HPDE6-E6E7 (cell line): ENCODE measurements around the gene PNMA6A.
"Not testable (repeated sequence)": the region's sequence is repeated elsewhere in the genome, so short reads cannot be mapped to it uniquely, and the experiment has no call there.

ENCODE experiments used
- DNase-seq: peaks from one replicate; pipeline ENCODE4 v3.0.0; 2011; ENCODE audit warnings: missing footprints; ENCODE audit errors: extremely low spot score

Gene PNMA6A

GRCh38 chrX:153071909-153072583, at the start of gene PNMA6A:
PNMA6A (plus strand) TSS chrX:153072454; CDS start chrX:153073063, 609 bp downstream.
- DNase-seq: not testable (repeated sequence)

GRCh38 chrX:153026501-153026900, 45.8 kb upstream of the PNMA6A start:
- not testable (repeated sequence) for DNase-seq

GRCh38 chrX:153028487-153028886, 43.8 kb upstream of the PNMA6A start:
- DNase-seq: not testable (repeated sequence)

- no peak for DNase-seq
These were observed 43.1 kb upstream of the PNMA6A start for GRCh38 chrX:153029162-153029561.

- no peak for DNase-seq
These were observed 42.4 kb upstream of the PNMA6A start for GRCh38 chrX:153029875-153030274.

- DNase-seq: no peak
These were observed 41.5 kb upstream of the PNMA6A start for GRCh38 chrX:153030801-153031200.

GRCh38 chrX:153032397-153033118, 39.7 kb upstream of the PNMA6A start:
- DNase-seq: peak; percentile 63

GRCh38 chrX:153049093-153049492, 23.2 kb upstream of the PNMA6A start:
- DNase-seq: no peak

- no peak for DNase-seq
These were observed 19.7 kb upstream of the PNMA6A start for GRCh38 chrX:153052534-153052933.

- no peak for DNase-seq
These were observed 16.1 kb upstream of the PNMA6A start, which contains the start of gene PNMA3 for GRCh38 chrX:153055871-153056749. PNMA3 (plus strand) TSS chrX:153056470; CDS start chrX:153057056, 586 bp downstream.

GRCh38 chrX:153057281-153057680, 15.0 kb upstream of the PNMA6A start:
- no peak for DNase-seq

- DNase-seq: no peak
These were observed 12.8 kb upstream of the PNMA6A start for GRCh38 chrX:153059191-153060094.

- DNase-seq: no peak
These were observed 12.2 kb upstream of the PNMA6A start for GRCh38 chrX:153060095-153060445.

GRCh38 chrX:153061732-153062131, 10.5 kb upstream of the PNMA6A start:
- peak; percentile 41 for DNase-seq

- DNase-seq: no peak
These were observed 8.9 kb upstream of the PNMA6A start for GRCh38 chrX:153063315-153063714.

- no peak for DNase-seq
These were observed 8.2 kb upstream of the PNMA6A start for GRCh38 chrX:153064061-153064460.

- no peak for DNase-seq
These were observed 6.9 kb upstream of the PNMA6A start for GRCh38 chrX:153065389-153065788.

- not testable (repeated sequence) for DNase-seq
These were observed 5.9 kb upstream of the PNMA6A start for GRCh38 chrX:153066402-153066801.

- not testable (repeated sequence) for DNase-seq
These were observed 1.1 kb downstream of the PNMA6A start for GRCh38 chrX:153073331-153073730.

GRCh38 chrX:153074262-153074899, 2.1 kb downstream of the PNMA6A start:
- no peak for DNase-seq

GRCh38 chrX:153074935-153075334, 2.7 kb downstream of the PNMA6A start:
- DNase-seq: no peak
